Loucy (cell line): ENCODE measurements around the gene CRYBG2.
"Not testable (repeated sequence)": the region's sequence is repeated elsewhere in the genome, so short reads cannot be mapped to it uniquely, and the experiment has no call there.

Source experiments
- H2AFZ ChIP-seq: fragments of 200-600 bp; sonication (generic); 2 replicates; pipeline ENCODE4 v1.6.0; 2016; ENCODE audit warnings: antibody characterized with exemption, mild to moderate bottlenecking, low read length, moderate library complexity
- H3F3A ChIP-seq: fragments of 200-600 bp; 2 replicates; pipeline ENCODE4 v1.6.0; 2016; ENCODE audit warnings: antibody characterized with exemption, low read depth, mild to moderate bottlenecking
- H3K27me3 ChIP-seq: fragments of 200-600 bp; sonication (generic); 2 replicates; pipeline ENCODE4 v1.6.1; 2014; ENCODE audit warnings: low read length, mild to moderate bottlenecking; ENCODE audit not compliant: insufficient read depth, poor library complexity, severe bottlenecking
- H3K36me3 ChIP-seq: fragments of 200-600 bp; sonication (generic); 2 replicates; pipeline ENCODE4 v1.6.1; 2016; ENCODE audit warnings: low read length; ENCODE audit not compliant: insufficient read depth
- H3K4me1 ChIP-seq: fragments of 200-600 bp; sonication (generic); 2 replicates; pipeline ENCODE4 v1.5.1; 2014; ENCODE audit warnings: low read length, mild to moderate bottlenecking; ENCODE audit not compliant: insufficient read depth, poor library complexity, severe bottlenecking
- H3K4me2 ChIP-seq: fragments of 200-600 bp; sonication (generic); 2 replicates; pipeline ENCODE4 v1.6.0; 2014; ENCODE audit warnings: antibody characterized with exemption, low read length, low read depth, mild to moderate bottlenecking; ENCODE audit not compliant: poor library complexity, severe bottlenecking
- H3K4me3 ChIP-seq: fragments of 200-600 bp; sonication (generic); 2 replicates; pipeline ENCODE4 v1.5.1; 2014; ENCODE audit warnings: low read length, mild to moderate bottlenecking, mixed read lengths; ENCODE audit not compliant: poor library complexity, severe bottlenecking
- H3K79me2 ChIP-seq: fragments of 200-600 bp; sonication (generic); 2 replicates; pipeline ENCODE4 v1.6.1; 2014; ENCODE audit warnings: low read length; ENCODE audit not compliant: insufficient read depth
- H3K9ac ChIP-seq: fragments of 200-600 bp; sonication (generic); 2 replicates; pipeline ENCODE4 v1.6.0; 2014; ENCODE audit warnings: mild to moderate bottlenecking, low read depth, low read length, moderate library complexity; ENCODE audit not compliant: poor library complexity, severe bottlenecking
- H3K9me2 ChIP-seq: fragments of 200-600 bp; sonication (generic); replicated peaks from 2 replicates; pipeline ENCODE4 v1.6.1; 2016; ENCODE audit warnings: low read depth, low read length, mixed read lengths
- H3K9me3 ChIP-seq: fragments of 200-600 bp; sonication (generic); 2 replicates; pipeline ENCODE4 v1.6.1; 2014; ENCODE audit warnings: mild to moderate bottlenecking, antibody characterized with exemption, low read length, low read depth; ENCODE audit not compliant: insufficient read depth
- H4K20me1 ChIP-seq: fragments of 200-600 bp; sonication (generic); 2 replicates; pipeline ENCODE4 v1.6.0; 2014; ENCODE audit warnings: antibody characterized with exemption, low read length, mild to moderate bottlenecking; ENCODE audit not compliant: insufficient read depth, poor library complexity, severe bottlenecking
- CTCF ChIP-seq: fragments of 200-600 bp; sonication (generic); conservative IDR thresholded peaks from 2 replicates; pipeline ENCODE4 v1.5.1; 2014; ENCODE audit warnings: mild to moderate bottlenecking, antibody characterized with exemption, low read length
- EZH2phosphoT487 ChIP-seq: fragments of 200-600 bp; IDR thresholded peaks from 2 replicates; pipeline ENCODE4 v1.6.1; 2018; ENCODE audit warnings: antibody characterized with exemption, mild to moderate bottlenecking, moderate library complexity, borderline replicate concordance

Gene CRYBG2

GRCh38 chr1:26373281-26373680 lies 19.4 kb upstream of the CRYBG2 start:
- Histone ChIP-seq H3K9me3 (no peaks in the 10 kb centered on the region), H3K27me3 (no peaks in the 10 kb centered on the region), H2AFZ (no peak overlapping the region), H3K36me3 (no peaks in the 10 kb centered on the region), H3F3A (peaks cover 23% of the 10 kb centered on the region), H3K9ac (peak overlapping the region; percentile 85), H3K4me3 (peak overlapping the region; percentile 64), H3K9me2 (no peaks in the 10 kb centered on the region), H3K4me1 (peaks cover 87% of the 10 kb centered on the region), H3K4me2 (peak overlapping the region; percentile 70), H3K79me2 (peaks cover 20% of the 10 kb centered on the region), H4K20me1 (no peaks in the 10 kb centered on the region)
- TF ChIP-seq EZH2phosphoT487 (no peak), CTCF (no peak)

GRCh38 chr1:26372611-26373010 lies 18.7 kb upstream of the CRYBG2 start, which contains the start of gene ZNF683:
TSS of gene ZNF683 (minus strand) at chr1:26372750. CDS start at chr1:26368571, 4,179 bp downstream.
- H3K9ac ChIP-seq: peak within 1 kb of the TSS; percentile 85
- peak within 1 kb of the TSS; percentile 81 for H3K4me2 ChIP-seq
- H3K79me2 ChIP-seq: peaks cover 27% of the 10 kb centered on the region
- H3F3A ChIP-seq: peaks cover 21% of the 10 kb centered on the region
- H2AFZ ChIP-seq, H3K9me3 ChIP-seq, H3K27me3 ChIP-seq, H4K20me1 ChIP-seq, H3K36me3 ChIP-seq, H3K9me2 ChIP-seq: not testable (repeated sequence)
- peak within 1 kb of the TSS; percentile 64 for H3K4me3 ChIP-seq
- H3K4me1 ChIP-seq: peaks cover 88% of the 10 kb centered on the region

- H4K20me1 ChIP-seq: no peaks in the 10 kb centered on the region
- H3K4me1 ChIP-seq: peaks cover 87% of the 10 kb centered on the region
- peaks cover 21% of the 10 kb centered on the region for H3F3A ChIP-seq
- peak overlapping the region; percentile 70 for H3K4me2 ChIP-seq
- no peak overlapping the region for H3K4me3 ChIP-seq
- H2AFZ ChIP-seq: no peak overlapping the region
- H3K9me2 ChIP-seq: no peaks in the 10 kb centered on the region
- H3K36me3 ChIP-seq: no peaks in the 10 kb centered on the region
- TF ChIP-seq CTCF (no peak), EZH2phosphoT487 (no peak)
- no peaks in the 10 kb centered on the region for H3K9me3 ChIP-seq
- no peaks in the 10 kb centered on the region for H3K27me3 ChIP-seq
- H3K79me2 ChIP-seq: peaks cover 32% of the 10 kb centered on the region
- H3K9ac ChIP-seq: peak overlapping the region; percentile 85
Observed at GRCh38 chr1:26372039-26372438, 18.1 kb upstream of the CRYBG2 start.
